A549 (cell line): Measurements from ENCODE around the gene ZFYVE19. TPM values are rescaled to one million over a fixed set of nuclear protein-coding genes. Genes with fewer than 3 reads are reported as not detected.

Experiments used
- ATAC-seq, 2 experiments: fragments of 200-7000 bp in 1 of 2; fragments of >200 bp in 1 of 2; cut with Nextera tagmentation in 1 of 2; cut with Tn5 transposase in 1 of 2; 3 replicates each; pipeline versions ENCODE4 v1.8.0 to v1.9.1; 2018 to 2020; ENCODE audit warnings: mild to moderate bottlenecking in 1 of 2, moderate library complexity in 1 of 2
- CTCF ChIA-PET: fragments of 300-600 bp; sonication (Branson Sonifier 250); formaldehyde crosslinking; extraction: SDS; loops from one replicate; lab custom pipeline; 2021; ENCODE audit warnings: antibody characterized with exemption, inconsistent platforms; lab: Yijun Ruan, JAX
- POLR2A ChIA-PET: fragments of 350-600 bp; formaldehyde crosslinking; extraction: SDS; loops from one replicate; lab custom pipeline; 2021; ENCODE audit warnings: antibody characterized with exemption, inconsistent platforms; lab: Yijun Ruan, JAX
- DNase-seq, 2 experiments: peaks; one replicate each; pipeline versions ENCODE4 v3.0.0 to v3.0.0-alpha.2; 2011 to 2016; ENCODE audit warnings: low read depth in 1 of 2, low spot score in 1 of 2
- FAIRE-seq: peaks from 2 replicates; lab custom pipeline; 2011; peaks lifted over from hg19 to GRCh38; lab: Jason Lieb, UNC
- H3K27ac ChIP-seq, 2 experiments: fragments of >200 bp; sonication (Bioruptor Twin); formaldehyde crosslinking; 3 replicates each; pipeline ENCODE4 v1.5.1; 2016 to 2017
- H3K4me1 ChIP-seq: fragments of >200 bp; sonication (Bioruptor Twin); formaldehyde crosslinking; 3 replicates; pipeline ENCODE4 v1.6.1; 2016
- H3K4me2 ChIP-seq: fragments of >200 bp; sonication (Bioruptor Twin); formaldehyde crosslinking; 3 replicates; pipeline ENCODE4 v1.6.1; 2016
- H3K4me3 ChIP-seq: fragments of >200 bp; sonication (Bioruptor Twin); formaldehyde crosslinking; 3 replicates; pipeline ENCODE4 v1.5.1; 2016
- H3K9me3 ChIP-seq: fragments of >200 bp; sonication (Bioruptor Twin); formaldehyde crosslinking; 3 replicates; pipeline ENCODE4 v1.6.1; 2016
- EHMT2 ChIP-seq: fragments of 200-600 bp; sonication (generic); IDR thresholded peaks from 2 replicates; pipeline ENCODE4 v1.6.1; 2016; ENCODE audit warnings: antibody characterized with exemption, low read depth, mild to moderate bottlenecking, moderate library complexity
- EP300 ChIP-seq, 2 experiments: fragments of >200 bp; sonication (Bioruptor Twin); formaldehyde crosslinking; IDR thresholded peaks; 2 replicates in 1 of 2; 3 replicates in 1 of 2; pipeline ENCODE4 v1.6.1; 2016 to 2017
- HOXB13 ChIP-seq: fragments of 250-450 bp; sonication (Bioruptor Pico); IDR thresholded peaks from 2 replicates; pipeline ENCODE4 v1.5.0; 2020; ENCODE audit warnings: low read depth, mild to moderate bottlenecking, moderate library complexity
- JUNB ChIP-seq: fragments of >200 bp; sonication (Bioruptor Twin); formaldehyde crosslinking; IDR thresholded peaks from 2 replicates; pipeline ENCODE4 v1.6.1; 2016
- MAX ChIP-seq: IDR thresholded peaks from 2 replicates; pipeline ENCODE4 v1.6.1; 2012
- POLR2A ChIP-seq: IDR thresholded peaks from 2 replicates; pipeline ENCODE4 v1.6.1; 2012; ENCODE audit warnings: mild to moderate bottlenecking, low read length
- RAD21 ChIP-seq, 2 experiments: fragments of >200 bp in 1 of 2; sonication (Bioruptor Twin) in 1 of 2; formaldehyde crosslinking in 1 of 2; IDR thresholded peaks in 1 of 2; conservative IDR thresholded peaks in 1 of 2; 2 replicates in 1 of 2; 3 replicates in 1 of 2; pipeline ENCODE4 v1.6.1; 2012 to 2018; ENCODE audit warnings: inconsistent platforms in 1 of 2
- SMC3 ChIP-seq: fragments of >200 bp; sonication (Bioruptor Twin); formaldehyde crosslinking; IDR thresholded peaks from 3 replicates; pipeline ENCODE4 v1.6.1; 2018; ENCODE audit warnings: inconsistent platforms
- ZFP36 ChIP-seq: fragments of 450-650 bp; IDR thresholded peaks from 2 replicates; pipeline ENCODE4 v1.6.1; 2014; ENCODE audit warnings: borderline replicate concordance; ENCODE audit not compliant: partially characterized antibody
- ZNF302 ChIP-seq: fragments of 250-450 bp; sonication (Bioruptor Pico); IDR thresholded peaks from 2 replicates; pipeline ENCODE4 v1.9.0; 2021; ENCODE audit warnings: inconsistent platforms, mild to moderate bottlenecking, moderate library complexity
- ZSCAN20 ChIP-seq: fragments of 250-450 bp; sonication (Bioruptor Pico); IDR thresholded peaks from 2 replicates; pipeline ENCODE4 v1.8.0; 2022; ENCODE audit warnings: mild to moderate bottlenecking, moderate library complexity
- WGBS: methylation state at CpG from one replicate; pipeline ENCODE4 v1.1.6; 2017; ENCODE audit errors: missing lambda C conversion rate; 5-methylcytosine and 5-hydroxymethylcytosine counted together
- polyA plus RNA-seq, 4 experiments: library from polyadenylated mRNA; depleted of rRNA in 3 of 4; stranded (reverse); fragments of >200 nt; fragmentation: RNase III in 1 of 4; extraction: RNeasy Plus Mini Kit Qiagen cat#74134 plus additional on column Dnase treatment in 1 of 4; gene quantifications; 2 replicates in 3 of 4; 3 replicates in 1 of 4; pipeline ENCODE4 v1.2.3, GENCODE V29; 2011 to 2017
- TF ChIP-seq, protein P1 (sequence below): fragments of >200 bp; sonication (Bioruptor Twin); formaldehyde crosslinking; IDR thresholded peaks from 2 replicates; pipeline ENCODE4 v1.6.1; 2016
- TF ChIP-seq, protein P2 (sequence below): fragments of >200 bp; sonication (Bioruptor Twin); formaldehyde crosslinking; IDR thresholded peaks from 3 replicates; pipeline ENCODE4 v1.5.1; 2016
- TF ChIP-seq, protein P3 (sequence below): fragments of 250-450 bp; sonication (Bioruptor Pico); IDR thresholded peaks from 2 replicates; pipeline ENCODE4 v1.5.0; 2021; ENCODE audit warnings: mild to moderate bottlenecking, moderate library complexity, borderline replicate concordance

The ZFYVE19 gene
- polyA plus RNA-seq, 2 of the 4 experiments (the other 2 are of a cell fraction), result 15.6 to 25.6 TPM

DNA sequence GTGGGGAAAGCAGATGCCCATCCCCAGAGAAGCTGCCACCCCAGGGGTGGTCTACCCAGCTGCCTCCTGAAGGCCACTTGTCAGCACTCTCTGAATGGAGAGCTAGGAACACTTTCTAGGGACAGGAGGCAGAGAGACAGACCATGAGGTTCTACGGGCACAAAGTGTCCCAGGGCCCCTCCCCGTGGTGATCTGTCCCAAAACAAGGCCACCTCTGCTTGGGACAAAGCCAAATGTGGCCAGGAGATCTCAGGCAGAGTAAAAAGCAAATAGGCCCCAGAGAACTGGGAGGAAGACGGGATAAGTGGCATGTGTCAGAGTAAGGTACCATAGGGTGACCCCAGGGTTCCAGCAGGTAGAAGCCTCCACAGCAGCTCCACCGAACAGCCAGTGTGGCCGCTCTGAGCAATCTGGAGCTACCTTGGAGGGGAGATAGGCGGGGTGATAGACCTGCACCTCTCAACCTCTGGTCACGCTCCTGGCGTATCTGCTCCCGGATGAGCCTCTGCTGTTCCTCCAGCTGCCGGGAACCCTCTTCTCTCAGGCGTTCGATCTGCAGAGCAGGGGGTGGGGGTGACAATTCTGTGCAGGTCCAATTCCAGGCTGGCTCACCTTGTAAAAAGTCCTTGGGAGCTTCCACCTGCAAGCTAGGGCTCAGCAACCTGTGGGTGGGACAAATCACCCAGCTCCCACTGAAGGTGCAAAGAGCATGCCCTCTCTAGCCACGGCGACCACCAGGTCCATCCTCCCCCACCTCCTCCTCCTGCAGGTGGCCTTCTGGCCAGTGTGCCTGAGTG lies 31.0 kb upstream of the ZFYVE19 start (continued):
- TF ChIP-seq ZSCAN20 (CRISPR knock-in tag), result no peak
- no peak for TF ChIP-seq POLR2A
- no peak for TF ChIP-seq EHMT2
- TF ChIP-seq RAD21 (conservative IDR thresholded peaks at IDR 0.05 in 1 of 2, IDR thresholded peaks at IDR 0.05 in 1 of 2), result no peak
- TF ChIP-seq, protein P1, sequence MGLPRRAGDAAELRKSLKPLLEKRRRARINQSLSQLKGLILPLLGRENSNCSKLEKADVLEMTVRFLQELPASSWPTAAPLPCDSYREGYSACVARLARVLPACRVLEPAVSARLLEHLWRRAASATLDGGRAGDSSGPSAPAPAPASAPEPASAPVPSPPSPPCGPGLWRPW, result no peak
- TF ChIP-seq, all 56 proteins: peak for 0

DNA sequence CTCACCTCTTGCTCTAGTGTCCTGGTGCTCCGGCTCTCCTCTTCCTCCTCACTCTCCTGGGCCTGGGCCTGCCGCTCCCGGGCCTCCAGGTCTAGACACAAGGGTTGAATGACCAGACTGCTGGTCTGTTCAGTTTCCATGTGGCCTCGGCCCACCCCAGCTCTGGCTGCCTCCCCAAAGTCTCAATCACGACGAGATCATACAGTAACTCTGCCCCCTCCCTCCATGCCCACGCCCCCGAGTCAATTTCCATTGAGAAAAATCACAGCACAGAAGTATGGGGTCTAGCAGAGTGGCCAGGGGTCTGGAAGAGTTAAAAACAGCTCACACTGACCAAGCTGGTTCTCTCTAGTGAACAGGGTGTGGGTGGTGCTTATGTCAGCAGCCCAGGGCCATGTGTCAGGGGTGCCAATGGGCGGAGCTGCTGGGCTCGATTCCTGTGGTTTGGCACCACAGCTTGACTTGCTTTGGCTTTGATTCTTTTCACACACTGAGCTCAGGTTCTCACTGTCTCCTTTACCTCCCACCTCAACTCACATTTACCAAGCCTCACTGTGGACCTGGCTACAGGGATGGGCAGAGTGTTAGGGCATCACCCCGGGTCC lies 30.2 kb upstream of the ZFYVE19 start:
- ChIA-PET CTCF (interaction anchor here (1.0 to 6.2 kb wide), 5 partner anchors 11 to 117 kb away, joined by 3 to 40 read pairs (median 5); partner anchors contain the start of genes GCHFR, RHOV and VPS18), POLR2A (no interaction called here)
- 82% methylated on average over 8 of the region's 11 CpGs for WGBS
- no peaks in the 10 kb centered on the region for H3K9me3 ChIP-seq
- no peaks in the 10 kb centered on the region for H3K4me1 ChIP-seq
- H3K4me2 ChIP-seq, result no peak overlapping the region
- FAIRE-seq (no peak), ATAC-seq (no peak), DNase-seq (no peak)
- TF ChIP-seq JUNB (no peak), ZNF302 (no peak), EP300 (IDR thresholded peaks at IDR 0.05) (no peak), ZFP36 (no peak), MAX (no peak), RAD21 (conservative IDR thresholded peaks at IDR 0.05 in 1 of 2, IDR thresholded peaks at IDR 0.05 in 1 of 2) (no peak)
- TF ChIP-seq, protein P2, sequence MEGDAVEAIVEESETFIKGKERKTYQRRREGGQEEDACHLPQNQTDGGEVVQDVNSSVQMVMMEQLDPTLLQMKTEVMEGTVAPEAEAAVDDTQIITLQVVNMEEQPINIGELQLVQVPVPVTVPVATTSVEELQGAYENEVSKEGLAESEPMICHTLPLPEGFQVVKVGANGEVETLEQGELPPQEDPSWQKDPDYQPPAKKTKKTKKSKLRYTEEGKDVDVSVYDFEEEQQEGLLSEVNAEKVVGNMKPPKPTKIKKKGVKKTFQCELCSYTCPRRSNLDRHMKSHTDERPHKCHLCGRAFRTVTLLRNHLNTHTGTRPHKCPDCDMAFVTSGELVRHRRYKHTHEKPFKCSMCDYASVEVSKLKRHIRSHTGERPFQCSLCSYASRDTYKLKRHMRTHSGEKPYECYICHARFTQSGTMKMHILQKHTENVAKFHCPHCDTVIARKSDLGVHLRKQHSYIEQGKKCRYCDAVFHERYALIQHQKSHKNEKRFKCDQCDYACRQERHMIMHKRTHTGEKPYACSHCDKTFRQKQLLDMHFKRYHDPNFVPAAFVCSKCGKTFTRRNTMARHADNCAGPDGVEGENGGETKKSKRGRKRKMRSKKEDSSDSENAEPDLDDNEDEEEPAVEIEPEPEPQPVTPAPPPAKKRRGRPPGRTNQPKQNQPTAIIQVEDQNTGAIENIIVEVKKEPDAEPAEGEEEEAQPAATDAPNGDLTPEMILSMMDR, result no peak
- TF ChIP-seq, protein P3, sequence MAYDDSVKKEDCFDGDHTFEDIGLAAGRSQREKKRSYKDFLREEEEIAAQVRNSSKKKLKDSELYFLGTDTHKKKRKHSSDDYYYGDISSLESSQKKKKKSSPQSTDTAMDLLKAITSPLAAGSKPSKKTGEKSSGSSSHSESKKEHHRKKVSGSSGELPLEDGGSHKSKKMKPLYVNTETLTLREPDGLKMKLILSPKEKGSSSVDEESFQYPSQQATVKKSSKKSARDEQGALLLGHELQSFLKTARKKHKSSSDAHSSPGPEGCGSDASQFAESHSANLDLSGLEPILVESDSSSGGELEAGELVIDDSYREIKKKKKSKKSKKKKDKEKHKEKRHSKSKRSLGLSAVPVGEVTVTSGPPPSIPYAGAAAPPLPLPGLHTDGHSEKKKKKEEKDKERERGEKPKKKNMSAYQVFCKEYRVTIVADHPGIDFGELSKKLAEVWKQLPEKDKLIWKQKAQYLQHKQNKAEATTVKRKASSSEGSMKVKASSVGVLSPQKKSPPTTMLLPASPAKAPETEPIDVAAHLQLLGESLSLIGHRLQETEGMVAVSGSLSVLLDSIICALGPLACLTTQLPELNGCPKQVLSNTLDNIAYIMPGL (CRISPR knock-in tag), result no peak
- TF ChIP-seq, protein P1, result no peak
- H3K27ac ChIP-seq, result no peak overlapping the region
- no peak overlapping the region for H3K4me3 ChIP-seq

DNA sequence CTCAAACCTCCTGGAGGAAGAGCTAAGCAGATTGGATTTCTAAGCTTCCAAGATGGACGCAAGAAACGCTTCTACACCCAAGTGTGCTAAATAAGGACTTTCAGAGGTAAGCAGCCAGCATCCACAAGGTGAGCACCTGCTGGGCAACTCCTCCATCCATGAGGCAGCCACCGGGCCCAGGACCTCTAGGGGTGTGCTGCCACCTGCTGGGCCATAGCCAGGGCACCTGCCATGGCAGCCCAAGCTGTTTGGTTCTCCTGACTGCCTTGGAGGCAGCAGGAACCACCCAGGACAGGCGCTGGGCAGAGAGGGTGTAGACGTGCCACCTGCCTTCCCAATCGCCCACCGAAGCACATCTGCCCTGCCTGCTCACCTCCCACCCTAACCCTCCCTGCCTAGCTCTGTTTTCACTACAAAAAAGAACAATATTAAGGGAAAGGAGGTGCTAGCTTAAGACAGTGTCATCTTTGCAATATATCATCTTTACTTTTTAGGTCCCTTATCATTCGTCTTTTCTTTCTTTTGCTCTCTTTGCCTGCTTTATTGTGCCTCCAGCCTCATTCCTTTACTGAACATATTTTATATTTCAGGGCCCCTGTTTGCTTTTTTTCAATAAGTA lies 24.2 kb upstream of the ZFYVE19 start:
- no peak overlapping the region for H3K4me3 ChIP-seq
- DNase-seq, result peak; percentile 43 to 66
- peak; percentile 99 to 100 for ATAC-seq
- H3K9me3 ChIP-seq, result no peaks in the 10 kb centered on the region
- ChIA-PET CTCF (interaction anchor here (0.5 to 3.1 kb wide), 34 partner anchors 9 to 217 kb away, joined by 3 to 19 read pairs (median 4); partner anchors contain the start of genes C15orf62, CCDC32, DNAJC17 and GCHFR), POLR2A (interaction anchor here (0.8 kb wide), 1 partner anchor 19 kb away, joined by 3 read pairs; the partner anchor contains the start of gene GCHFR)
- TF ChIP-seq ZNF302 (no peak), SMC3 (peak; percentile 63), RAD21 (conservative IDR thresholded peaks at IDR 0.05 in 1 of 2, IDR thresholded peaks at IDR 0.05 in 1 of 2) (peak; percentile 68 to 75), HOXB13 (CRISPR knock-in tag) (no peak)
- TF ChIP-seq, protein P2, result peak; percentile 64
- no peak overlapping the region for H3K4me2 ChIP-seq
- no peak overlapping the region for H3K27ac ChIP-seq
- no peak for FAIRE-seq
- WGBS, result 25% methylated on average over 8 of the region's 8 CpGs
- H3K4me1 ChIP-seq, result peaks cover 13% of the 10 kb centered on the region
